Measurements from ENCODE around the gene ZNF248.

The ZNF248 gene

GRCh38 chr10:37857287-37858211, at the start of gene ZNF248:
Gene ZNF248, minus strand, starts transcription at chr10:37857610. Its CDS starts 1,300 bp downstream, at chr10:37856310.
- Histone ChIP-seq H3K4me1 (ENCODE audit: control insufficient read depth, insufficient read depth, low read length) (no peaks in the 10 kb centered on the region), H3K27me3 (ENCODE audit: control insufficient read depth, insufficient read depth, low read length) (no peaks in the 10 kb centered on the region), H3K4me3 (ENCODE audit: low read depth, low read length) (peak within 1 kb of the TSS; percentile 60), H3K27ac (ENCODE audit: low read depth, low read length) (no peak within 1 kb of the TSS), H3K36me3 (ENCODE audit: control insufficient read depth, insufficient read depth, low read length) (no peaks in the 10 kb centered on the region), H3K9me3 (ENCODE audit: control insufficient read depth, insufficient read depth, low read length) (peaks cover 88% of the 10 kb centered on the region), H3K9ac (ENCODE audit: low read depth, low read length) (no peak within 1 kb of the TSS)

- H3K27me3 ChIP-seq (ENCODE audit: control insufficient read depth, insufficient read depth, low read length): no peaks in the 10 kb centered on the region
- no peak overlapping the region for H3K27ac ChIP-seq (ENCODE audit: low read depth, low read length)
Observed at GRCh38 chr10:37906382-37906781, 49.0 kb upstream of the ZNF248 start.

GRCh38 chr10:37896436-37896835, 39.0 kb upstream of the ZNF248 start:
- peaks cover 48% of the 10 kb centered on the region for H3K9me3 ChIP-seq (ENCODE audit: control insufficient read depth, insufficient read depth, low read length)
- no peaks in the 10 kb centered on the region for H3K36me3 ChIP-seq (ENCODE audit: control insufficient read depth, insufficient read depth, low read length)
- H3K4me3 ChIP-seq (ENCODE audit: low read depth, low read length): no peak overlapping the region
- H3K27me3 ChIP-seq (ENCODE audit: control insufficient read depth, insufficient read depth, low read length): no peaks in the 10 kb centered on the region
- H3K27ac ChIP-seq (ENCODE audit: low read depth, low read length): no peak overlapping the region
- no peaks in the 10 kb centered on the region for H3K4me1 ChIP-seq (ENCODE audit: control insufficient read depth, insufficient read depth, low read length)
- no peak overlapping the region for H3K9ac ChIP-seq (ENCODE audit: low read depth, low read length)

More at GRCh38 chr10:37906382-37906781, 49.0 kb upstream of the ZNF248 start:
- Histone ChIP-seq H3K4me1 (ENCODE audit: control insufficient read depth, insufficient read depth, low read length) (no peaks in the 10 kb centered on the region), H3K4me3 (ENCODE audit: low read depth, low read length) (no peak overlapping the region), H3K9ac (ENCODE audit: low read depth, low read length) (no peak overlapping the region), H3K9me3 (ENCODE audit: control insufficient read depth, insufficient read depth, low read length) (peaks cover 70% of the 10 kb centered on the region), H3K36me3 (ENCODE audit: control insufficient read depth, insufficient read depth, low read length) (no peaks in the 10 kb centered on the region)

GRCh38 chr10:37895674-37896073, 38.3 kb upstream of the ZNF248 start:
- H3K27me3 ChIP-seq (ENCODE audit: control insufficient read depth, insufficient read depth, low read length): no peaks in the 10 kb centered on the region
- no peaks in the 10 kb centered on the region for H3K36me3 ChIP-seq (ENCODE audit: control insufficient read depth, insufficient read depth, low read length)
- no peak overlapping the region for H3K4me3 ChIP-seq (ENCODE audit: low read depth, low read length)
- peaks cover 55% of the 10 kb centered on the region for H3K9me3 ChIP-seq (ENCODE audit: control insufficient read depth, insufficient read depth, low read length)
- H3K9ac ChIP-seq (ENCODE audit: low read depth, low read length): no peak overlapping the region
- no peaks in the 10 kb centered on the region for H3K4me1 ChIP-seq (ENCODE audit: control insufficient read depth, insufficient read depth, low read length)
- H3K27ac ChIP-seq (ENCODE audit: low read depth, low read length): no peak overlapping the region

- Histone ChIP-seq H3K4me1 (ENCODE audit: control insufficient read depth, insufficient read depth, low read length) (no peaks in the 10 kb centered on the region), H3K27me3 (ENCODE audit: control insufficient read depth, insufficient read depth, low read length) (no peaks in the 10 kb centered on the region), H3K27ac (ENCODE audit: low read depth, low read length) (no peak overlapping the region), H3K36me3 (ENCODE audit: control insufficient read depth, insufficient read depth, low read length) (no peaks in the 10 kb centered on the region), H3K9ac (ENCODE audit: low read depth, low read length) (no peak overlapping the region), H3K4me3 (ENCODE audit: low read depth, low read length) (no peak overlapping the region), H3K9me3 (ENCODE audit: control insufficient read depth, insufficient read depth, low read length) (peaks cover 82% of the 10 kb centered on the region)
Observed at GRCh38 chr10:37885850-37886249, 28.4 kb upstream of the ZNF248 start.

GRCh38 chr10:37872955-37873354, 15.5 kb upstream of the ZNF248 start:
- H3K27ac ChIP-seq (ENCODE audit: low read depth, low read length): no peak overlapping the region
- no peak overlapping the region for H3K4me3 ChIP-seq (ENCODE audit: low read depth, low read length)
- H3K9ac ChIP-seq (ENCODE audit: low read depth, low read length): no peak overlapping the region
- H3K9me3 ChIP-seq (ENCODE audit: control insufficient read depth, insufficient read depth, low read length): peaks cover 81% of the 10 kb centered on the region
- H3K4me1 ChIP-seq (ENCODE audit: control insufficient read depth, insufficient read depth, low read length): no peaks in the 10 kb centered on the region
- H3K36me3 ChIP-seq (ENCODE audit: control insufficient read depth, insufficient read depth, low read length): no peaks in the 10 kb centered on the region
- no peaks in the 10 kb centered on the region for H3K27me3 ChIP-seq (ENCODE audit: control insufficient read depth, insufficient read depth, low read length)

- Histone ChIP-seq H3K4me3 (ENCODE audit: low read depth, low read length) (no peak overlapping the region), H3K27ac (ENCODE audit: low read depth, low read length) (no peak overlapping the region), H3K9me3 (ENCODE audit: control insufficient read depth, insufficient read depth, low read length) (peaks cover 81% of the 10 kb centered on the region), H3K4me1 (ENCODE audit: control insufficient read depth, insufficient read depth, low read length) (no peaks in the 10 kb centered on the region), H3K9ac (ENCODE audit: low read depth, low read length) (no peak overlapping the region), H3K36me3 (ENCODE audit: control insufficient read depth, insufficient read depth, low read length) (no peaks in the 10 kb centered on the region), H3K27me3 (ENCODE audit: control insufficient read depth, insufficient read depth, low read length) (no peaks in the 10 kb centered on the region)
Observed at GRCh38 chr10:37872283-37872682, 14.9 kb upstream of the ZNF248 start.

GRCh38 chr10:37871568-37872251, 14.3 kb upstream of the ZNF248 start:
- H3K4me1 ChIP-seq (ENCODE audit: control insufficient read depth, insufficient read depth, low read length): no peaks in the 10 kb centered on the region
- H3K9me3 ChIP-seq (ENCODE audit: control insufficient read depth, insufficient read depth, low read length): peaks cover 86% of the 10 kb centered on the region
- H3K9ac ChIP-seq (ENCODE audit: low read depth, low read length): no peak overlapping the region
- H3K4me3 ChIP-seq (ENCODE audit: low read depth, low read length): no peak overlapping the region
- H3K36me3 ChIP-seq (ENCODE audit: control insufficient read depth, insufficient read depth, low read length): no peaks in the 10 kb centered on the region
- H3K27me3 ChIP-seq (ENCODE audit: control insufficient read depth, insufficient read depth, low read length): no peaks in the 10 kb centered on the region
- no peak overlapping the region for H3K27ac ChIP-seq (ENCODE audit: low read depth, low read length)

GRCh38 chr10:37871143-37871542, 13.7 kb upstream of the ZNF248 start:
- Histone ChIP-seq H3K4me3 (ENCODE audit: low read depth, low read length) (no peak overlapping the region), H3K27me3 (ENCODE audit: control insufficient read depth, insufficient read depth, low read length) (no peaks in the 10 kb centered on the region), H3K27ac (ENCODE audit: low read depth, low read length) (no peak overlapping the region), H3K9ac (ENCODE audit: low read depth, low read length) (no peak overlapping the region), H3K4me1 (ENCODE audit: control insufficient read depth, insufficient read depth, low read length) (no peaks in the 10 kb centered on the region), H3K36me3 (ENCODE audit: control insufficient read depth, insufficient read depth, low read length) (no peaks in the 10 kb centered on the region), H3K9me3 (ENCODE audit: control insufficient read depth, insufficient read depth, low read length) (peaks cover 90% of the 10 kb centered on the region)

GRCh38 chr10:37868796-37869195, 11.4 kb upstream of the ZNF248 start:
- H3K4me1 ChIP-seq (ENCODE audit: control insufficient read depth, insufficient read depth, low read length): no peaks in the 10 kb centered on the region
- peaks cover 90% of the 10 kb centered on the region for H3K9me3 ChIP-seq (ENCODE audit: control insufficient read depth, insufficient read depth, low read length)

More at GRCh38 chr10:37868796-37869195, 11.4 kb upstream of the ZNF248 start:
- Histone ChIP-seq H3K36me3 (ENCODE audit: control insufficient read depth, insufficient read depth, low read length) (no peaks in the 10 kb centered on the region), H3K9ac (ENCODE audit: low read depth, low read length) (no peak overlapping the region), H3K4me3 (ENCODE audit: low read depth, low read length) (no peak overlapping the region), H3K27me3 (ENCODE audit: control insufficient read depth, insufficient read depth, low read length) (no peaks in the 10 kb centered on the region), H3K27ac (ENCODE audit: low read depth, low read length) (no peak overlapping the region)
